Epithelial cell of esophagus (primary cell): ENCODE data around the gene FBF1.

Source experiments
- DNase-seq: peaks from one replicate; pipeline ENCODE4 v3.0.0; 2010; ENCODE audit warnings: low read depth
- H3K4me3 ChIP-seq: 2 replicates; pipeline ENCODE4 v1.5.1; 2011; ENCODE audit warnings: mild to moderate bottlenecking, low read length, control low read depth
- TF ChIP-seq, protein P1 (sequence below): IDR thresholded peaks from 2 replicates; pipeline ENCODE4 v1.5.1; 2011; ENCODE audit warnings: low read depth, mild to moderate bottlenecking, low read length, control low read depth, inconsistent platforms; ENCODE audit not compliant: insufficient read depth; ENCODE audit errors: missing control alignments

Gene FBF1

DNA sequence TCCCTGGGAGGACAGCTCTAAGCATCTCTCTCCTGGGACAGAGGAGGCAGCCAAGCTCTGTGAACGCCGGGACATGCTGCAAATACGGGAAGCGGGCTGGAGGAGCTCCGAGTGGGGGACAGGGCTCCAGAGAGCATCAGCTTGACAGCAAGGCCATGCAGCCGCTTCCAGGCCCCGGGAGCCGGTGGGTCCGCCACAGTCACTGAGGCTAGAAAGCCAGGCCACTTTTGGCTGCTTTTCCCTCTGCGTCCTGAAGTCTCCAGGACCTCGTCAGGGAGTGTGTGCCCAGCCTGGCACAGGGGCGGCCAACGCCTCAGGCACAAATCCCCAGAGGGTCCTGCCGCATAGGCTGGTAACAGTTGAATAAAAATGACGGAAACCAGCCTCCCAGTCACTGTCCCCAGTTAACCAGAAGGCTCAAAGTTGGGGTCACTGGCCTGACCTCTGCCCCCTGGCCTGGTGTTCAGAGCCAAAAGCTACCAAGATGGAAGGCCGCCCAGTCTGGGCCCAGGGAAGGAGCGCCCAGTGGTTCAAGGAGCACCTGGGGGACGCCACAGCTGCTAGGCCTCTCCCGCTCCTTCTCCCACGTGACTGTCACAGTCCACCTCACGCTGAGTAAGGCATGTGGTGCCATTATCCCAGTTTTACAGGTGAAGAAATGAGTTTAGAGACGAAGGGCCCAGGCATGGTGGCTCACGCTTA lies 40.9 kb downstream of the FBF1 start:
- H3K4me3 ChIP-seq, result no peak overlapping the region
- DNase-seq, result no peak
- TF ChIP-seq, protein P1, sequence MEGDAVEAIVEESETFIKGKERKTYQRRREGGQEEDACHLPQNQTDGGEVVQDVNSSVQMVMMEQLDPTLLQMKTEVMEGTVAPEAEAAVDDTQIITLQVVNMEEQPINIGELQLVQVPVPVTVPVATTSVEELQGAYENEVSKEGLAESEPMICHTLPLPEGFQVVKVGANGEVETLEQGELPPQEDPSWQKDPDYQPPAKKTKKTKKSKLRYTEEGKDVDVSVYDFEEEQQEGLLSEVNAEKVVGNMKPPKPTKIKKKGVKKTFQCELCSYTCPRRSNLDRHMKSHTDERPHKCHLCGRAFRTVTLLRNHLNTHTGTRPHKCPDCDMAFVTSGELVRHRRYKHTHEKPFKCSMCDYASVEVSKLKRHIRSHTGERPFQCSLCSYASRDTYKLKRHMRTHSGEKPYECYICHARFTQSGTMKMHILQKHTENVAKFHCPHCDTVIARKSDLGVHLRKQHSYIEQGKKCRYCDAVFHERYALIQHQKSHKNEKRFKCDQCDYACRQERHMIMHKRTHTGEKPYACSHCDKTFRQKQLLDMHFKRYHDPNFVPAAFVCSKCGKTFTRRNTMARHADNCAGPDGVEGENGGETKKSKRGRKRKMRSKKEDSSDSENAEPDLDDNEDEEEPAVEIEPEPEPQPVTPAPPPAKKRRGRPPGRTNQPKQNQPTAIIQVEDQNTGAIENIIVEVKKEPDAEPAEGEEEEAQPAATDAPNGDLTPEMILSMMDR, result no peak

DNA sequence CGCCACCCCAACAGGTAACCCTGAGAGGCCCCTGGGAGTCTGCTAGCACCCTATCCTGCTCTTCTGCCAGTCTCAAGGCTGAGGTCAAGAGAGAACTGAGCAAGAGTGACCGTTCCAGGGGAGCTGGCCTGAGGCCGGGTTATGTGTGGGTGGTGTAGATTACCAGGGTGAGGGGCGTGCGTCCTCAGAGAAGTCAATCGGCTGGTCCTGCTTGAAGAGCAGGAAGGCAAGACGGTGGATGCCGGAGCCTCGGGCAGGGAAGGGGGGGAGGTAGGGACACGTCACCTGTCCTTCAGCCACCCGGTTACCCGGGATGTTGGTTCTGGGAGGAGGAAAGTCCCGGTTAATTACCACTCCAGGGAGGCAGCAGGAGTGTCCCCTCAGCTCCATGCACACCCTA lies 41.5 kb downstream of the FBF1 start:
- H3K4me3 ChIP-seq, result no peak overlapping the region
- TF ChIP-seq, protein P1, result no peak
- DNase-seq, result no peak

DNA sequence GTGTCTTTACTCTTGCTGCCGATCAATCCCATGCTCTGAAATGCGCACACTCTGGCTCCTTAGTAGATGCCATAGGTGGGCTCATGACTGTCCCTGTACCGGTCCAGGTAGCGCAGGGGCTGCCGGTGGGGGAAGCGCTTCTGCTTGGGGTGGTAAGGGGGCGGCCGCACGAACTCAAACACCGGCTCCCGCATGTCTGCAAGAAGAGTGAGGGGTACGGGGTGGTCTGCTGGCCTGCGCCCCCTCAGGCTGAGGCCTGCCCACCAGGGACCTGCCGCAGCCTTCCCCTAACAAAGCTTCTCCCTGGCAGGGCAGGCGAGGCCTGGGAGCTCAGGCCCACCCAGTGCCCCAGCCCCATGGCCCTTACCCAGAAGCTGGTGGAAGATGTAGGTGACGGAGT lies 42.1 kb downstream of the FBF1 start:
- DNase-seq, result no peak
- no peak overlapping the region for H3K4me3 ChIP-seq
- TF ChIP-seq, protein P1, result no peak

DNA sequence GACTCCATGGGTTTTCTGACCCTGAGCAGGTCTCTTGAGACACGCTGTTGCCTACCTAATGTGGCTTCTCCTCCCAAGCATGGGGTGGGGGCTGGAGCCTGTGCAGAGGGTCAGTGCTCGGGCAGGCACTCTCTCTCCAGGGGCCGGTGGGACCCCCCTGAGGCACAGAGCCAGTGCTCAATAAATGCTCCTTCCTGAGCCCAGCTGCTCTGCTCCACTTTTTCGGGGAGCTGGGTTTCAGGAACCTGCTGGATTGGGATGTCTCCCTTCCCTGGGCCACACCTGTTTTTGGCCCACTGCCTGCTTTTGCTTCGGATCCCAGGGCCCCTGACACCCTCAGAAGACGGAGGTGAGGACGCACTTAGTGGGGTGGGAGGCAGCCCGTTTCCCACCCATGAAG lies 42.8 kb downstream of the FBF1 start:
- TF ChIP-seq, protein P1, result no peak
- H3K4me3 ChIP-seq, result no peak overlapping the region

DNA sequence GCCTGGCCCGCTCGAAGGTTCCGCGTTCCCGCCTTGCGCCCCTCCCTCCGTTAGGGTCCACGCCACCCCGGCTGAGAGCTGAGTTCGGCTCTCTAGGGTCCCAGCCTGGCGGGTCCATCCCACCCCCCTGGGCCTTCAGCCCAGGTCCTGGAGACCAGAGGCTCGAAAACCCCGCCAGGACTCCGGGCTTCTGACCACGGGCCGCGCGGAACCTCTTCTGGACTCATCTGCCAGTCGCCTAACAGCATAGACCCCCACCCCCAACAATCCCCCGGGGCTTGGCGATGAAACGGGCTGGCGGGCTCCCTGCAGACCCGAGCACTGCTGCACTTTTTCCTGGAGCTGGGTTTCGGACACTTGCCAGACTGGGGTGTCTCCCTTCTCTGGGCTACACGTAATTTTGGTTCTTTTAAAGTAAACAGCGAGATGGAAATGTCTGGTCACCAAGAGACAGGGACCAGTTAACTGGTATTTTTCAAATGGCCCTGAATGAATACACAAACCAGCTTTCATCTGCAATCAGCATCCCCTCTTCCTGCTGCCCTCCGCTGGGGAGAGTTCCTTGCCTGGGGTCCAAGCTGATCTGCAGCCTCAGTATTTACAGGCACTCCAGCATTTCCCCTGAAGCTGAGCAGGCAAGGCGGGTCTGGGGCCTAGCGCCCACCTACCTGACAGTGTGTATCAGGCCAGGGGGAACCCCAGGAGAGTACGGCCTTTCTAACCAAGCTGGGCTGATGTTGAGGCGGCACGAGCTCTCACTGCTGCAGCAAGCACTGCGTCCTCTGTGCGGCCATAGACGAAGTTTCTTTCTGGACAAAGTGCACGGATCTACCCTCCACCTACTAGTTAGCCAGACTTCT lies 43.5 kb downstream of the FBF1 start:
- no peak for DNase-seq
- TF ChIP-seq, protein P1, result no peak
- H3K4me3 ChIP-seq, result peak overlapping the region; percentile 63

More for the DNA sequence above, 42.8 kb downstream of the FBF1 start:
- no peak for DNase-seq

DNA sequence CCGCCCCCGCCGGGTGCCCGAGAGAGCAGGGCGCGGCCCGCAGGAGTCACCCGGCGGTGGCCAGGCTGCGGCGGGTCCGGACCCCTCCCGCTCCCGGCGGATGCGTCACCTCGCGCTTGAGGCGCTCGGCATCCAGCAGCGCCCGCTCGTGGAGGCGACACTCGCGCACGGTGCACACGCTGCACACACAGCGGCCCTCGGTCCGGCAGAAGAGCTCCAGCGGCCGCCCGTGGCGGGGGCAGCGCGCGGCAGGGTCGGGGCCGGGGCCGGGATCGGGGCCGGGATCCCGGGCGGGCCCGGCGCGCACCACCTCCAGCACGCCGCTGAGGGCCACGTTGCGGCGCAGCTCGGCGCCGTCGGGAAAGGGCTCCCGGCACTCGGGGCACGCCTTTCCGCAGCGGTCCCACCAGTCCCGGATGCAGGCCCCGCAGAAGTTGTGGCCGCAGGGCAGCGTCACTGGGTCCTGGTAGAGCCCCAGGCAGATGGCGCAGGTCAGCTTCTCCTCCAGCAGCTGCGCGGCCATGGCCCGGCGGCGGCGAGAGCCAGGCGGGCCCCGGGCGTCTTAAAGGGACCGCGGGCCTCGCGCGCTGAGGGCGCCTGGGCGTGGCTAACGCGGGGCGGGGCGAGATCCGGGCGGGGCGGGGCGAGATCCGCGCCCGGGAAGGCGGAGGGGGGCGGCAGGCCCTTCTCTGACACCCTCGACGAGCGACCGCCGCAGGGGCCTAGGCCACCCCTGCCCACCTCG lies 44.3 kb downstream of the FBF1 start, which contains the start of gene TRIM65:
Gene TRIM65, minus strand, starts transcription at position 537 of the 745 bp plus-strand sequence. Its CDS starts 14 bp downstream, at position 523.
- TF ChIP-seq, protein P1, result peak; percentile 20
- peak within 1 kb of the TSS; percentile 63 for H3K4me3 ChIP-seq
- peak; percentile 79 for DNase-seq
